OCI-M2 (cell line): Measurements from ENCODE around the gene NRP2.

ENCODE experiments used
- DNase-seq: peaks from one replicate; lab custom pipeline; 2025; ENCODE audit not compliant: unreplicated experiment; lab: John Stamatoyannopoulos, UW

NRP2 gene

DNA sequence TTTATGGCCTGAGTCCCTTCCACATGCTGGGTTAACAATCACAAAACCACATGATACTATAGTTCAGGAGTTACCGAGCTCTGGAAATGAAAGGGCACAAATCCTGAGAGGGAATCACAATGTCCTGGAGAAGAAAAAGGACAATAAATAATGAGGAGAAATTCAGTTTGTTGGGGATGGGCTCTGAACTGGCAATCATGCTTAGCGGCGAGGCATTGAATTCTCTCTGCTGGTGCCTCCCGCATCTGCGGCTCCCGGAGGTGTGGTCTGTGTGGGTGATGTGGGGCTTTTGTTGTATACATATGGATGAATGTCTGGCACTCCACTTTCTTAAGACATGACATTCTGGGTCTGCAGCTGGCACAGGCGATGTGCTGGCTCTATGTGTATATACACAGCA, 46.1 kb downstream of the NRP2 start:
- no peak for DNase-seq

DNA sequence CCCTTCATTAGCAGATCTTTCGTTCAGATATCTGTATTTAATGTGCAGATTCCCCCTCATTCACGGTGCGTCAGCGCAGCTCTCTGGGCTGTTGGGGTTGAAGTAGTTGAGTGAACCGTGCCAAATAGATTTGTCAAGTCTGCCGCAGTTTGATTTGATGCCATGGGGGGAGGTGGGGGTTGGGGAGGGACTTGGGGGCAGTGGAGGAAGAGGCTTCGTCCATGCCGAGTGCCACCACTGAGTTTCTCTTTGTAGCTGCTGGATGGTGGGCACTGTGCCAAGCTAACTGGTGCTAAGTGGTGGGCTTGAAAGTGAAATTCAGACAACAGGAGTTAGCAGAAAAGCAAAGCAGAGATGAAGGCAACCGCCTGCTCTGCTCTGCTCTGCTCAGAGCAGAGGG, 47.9 kb downstream of the NRP2 start:
- no peak for DNase-seq

DNA sequence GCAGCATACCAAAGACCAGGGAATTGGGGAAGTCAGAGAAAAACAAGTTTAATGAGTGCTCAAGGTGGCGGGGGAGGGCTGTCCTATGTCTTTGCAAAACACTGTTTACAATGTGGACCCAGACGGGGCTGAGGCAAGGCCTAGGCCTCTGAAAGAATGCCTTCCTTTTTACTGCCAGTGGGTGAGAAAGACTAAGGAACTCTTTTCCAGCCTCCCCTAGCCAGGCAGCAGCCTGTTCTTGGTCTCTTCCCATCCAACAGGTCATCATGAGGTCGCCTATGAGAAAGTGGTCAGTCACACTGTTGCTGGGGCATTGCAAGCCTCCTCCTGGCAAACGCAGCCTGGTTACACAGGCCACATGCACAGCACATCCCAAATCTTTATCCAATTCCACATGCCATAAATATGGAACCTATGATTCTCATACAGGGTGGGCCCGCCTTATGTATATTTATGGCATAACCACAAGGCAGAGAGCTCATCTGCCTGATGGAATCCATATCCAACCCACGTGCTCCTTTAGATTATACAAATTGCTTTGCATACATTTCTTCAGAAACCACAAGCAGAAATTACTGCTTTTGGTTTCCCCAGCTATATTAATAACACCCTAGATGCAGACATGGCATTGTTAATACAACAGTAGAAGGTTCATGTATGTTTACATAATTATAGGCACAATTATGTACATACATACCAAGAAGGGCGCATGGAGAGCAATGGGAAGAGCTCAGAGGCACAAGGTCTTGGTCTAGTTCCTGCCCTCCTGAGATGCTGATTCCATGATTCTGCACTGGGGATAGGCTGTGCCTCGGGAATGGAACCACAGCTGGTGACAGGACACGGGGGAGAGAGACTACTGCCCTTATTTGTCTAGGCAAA, 48.6 kb downstream of the NRP2 start:
- no peak for DNase-seq

DNA sequence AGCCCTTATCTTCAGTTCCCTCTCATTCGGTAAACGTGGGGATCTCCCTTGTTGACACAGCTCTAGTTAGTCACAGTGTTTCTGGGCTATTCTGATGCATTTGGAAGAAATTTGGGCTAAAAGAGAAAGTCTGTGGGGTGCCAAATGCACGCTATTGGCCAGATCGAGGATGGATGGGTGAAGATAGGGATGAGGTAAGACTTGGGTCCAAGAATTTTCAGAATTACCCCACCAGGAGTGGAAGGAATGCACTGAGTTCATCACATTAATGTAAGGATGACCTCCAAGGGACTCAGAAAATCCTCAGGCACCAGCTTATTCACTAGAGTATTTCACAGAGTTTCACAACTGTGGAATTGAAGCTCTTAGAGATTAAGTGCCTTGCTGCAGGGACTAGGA, 49.3 kb downstream of the NRP2 start:
- no peak for DNase-seq

DNA sequence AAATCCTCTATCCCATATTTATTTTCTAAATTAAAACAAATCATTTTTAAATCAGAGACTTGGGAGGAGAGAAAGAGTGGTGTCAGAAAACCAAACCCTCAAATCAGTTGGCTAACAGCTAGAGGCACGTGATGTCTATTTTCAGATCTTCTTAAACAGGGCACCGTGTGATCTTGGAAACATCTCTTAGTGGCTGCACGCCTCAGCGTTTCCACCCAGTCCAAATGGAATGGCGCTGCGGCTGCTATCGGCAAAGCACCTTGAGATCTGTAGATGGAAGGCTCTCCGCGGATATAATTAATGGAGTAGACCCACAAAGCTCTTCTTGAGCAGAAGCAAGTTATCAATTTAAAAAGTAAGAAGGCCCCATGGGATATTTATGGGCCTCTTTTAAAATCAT, 50.0 kb downstream of the NRP2 start:
- DNase-seq, result no peak

DNA sequence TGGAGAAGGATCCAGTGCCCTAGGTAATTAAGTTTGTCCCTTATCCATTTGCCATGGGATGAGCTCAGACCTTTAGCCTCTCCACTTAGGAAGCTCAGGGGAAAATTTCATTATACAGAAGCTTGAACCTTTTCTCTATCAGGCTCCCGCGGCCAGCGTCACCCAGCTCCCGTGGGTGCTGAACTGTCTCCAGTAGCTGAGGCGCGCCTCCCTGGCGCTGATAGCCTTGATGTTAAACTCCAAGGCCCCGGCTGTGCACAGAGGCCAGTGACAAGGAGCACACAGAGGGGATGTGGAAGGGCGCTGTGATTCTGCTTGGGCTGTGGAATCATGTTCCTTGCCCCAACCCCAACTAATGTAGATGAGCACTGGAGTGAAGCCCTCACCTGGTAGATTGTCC, 50.8 kb downstream of the NRP2 start:
- DNase-seq, result no peak

DNA sequence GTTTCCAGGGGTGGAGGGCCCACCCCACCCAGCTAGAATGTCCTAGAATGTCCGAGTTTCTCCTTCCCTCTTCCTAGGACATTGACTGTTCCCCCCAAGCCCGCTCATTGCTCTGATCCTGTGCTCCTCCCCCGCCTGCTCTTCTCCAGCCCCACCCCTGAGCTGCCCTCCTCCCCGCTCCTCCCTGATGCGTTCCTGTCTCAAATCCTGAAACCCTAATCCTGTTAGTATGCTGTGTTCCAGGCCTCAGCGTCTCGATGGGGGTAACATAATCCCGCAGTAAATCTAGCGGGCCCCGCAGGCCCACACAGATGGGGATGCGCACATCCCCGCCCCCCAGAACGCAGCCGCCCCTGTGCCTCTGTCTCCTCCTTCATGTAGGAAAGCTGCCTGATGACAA, 51.3 kb downstream of the NRP2 start:
- no peak for DNase-seq

DNA sequence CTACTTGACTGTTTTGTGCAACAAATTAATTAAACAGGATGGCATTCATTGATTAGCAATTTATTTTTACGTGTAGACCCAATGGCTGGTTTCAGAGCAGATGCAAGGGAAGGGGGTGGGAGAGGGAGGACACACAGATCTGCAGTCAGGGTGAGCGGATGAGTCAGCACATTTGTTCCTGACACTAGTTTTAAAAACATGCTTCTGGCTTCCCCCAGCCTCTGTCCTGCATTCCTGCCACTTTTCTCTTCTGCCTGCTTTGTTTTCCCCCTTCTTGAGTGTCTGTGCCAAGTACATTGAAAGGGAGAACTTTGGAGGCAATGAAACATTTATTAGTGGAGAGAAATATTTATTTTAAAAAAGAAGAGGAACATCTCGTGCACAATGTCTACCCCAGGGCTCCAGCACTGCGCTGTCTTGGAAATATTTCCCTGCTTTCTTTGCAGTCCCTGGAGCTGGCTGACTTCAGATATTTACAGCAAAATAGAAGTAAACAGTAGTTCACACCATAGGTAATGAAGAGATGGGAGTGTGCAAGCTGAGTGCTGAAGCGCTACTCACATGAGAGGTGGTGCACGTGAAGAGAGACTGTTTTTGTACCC, 52.2 kb downstream of the NRP2 start:
- no peak for DNase-seq

DNA sequence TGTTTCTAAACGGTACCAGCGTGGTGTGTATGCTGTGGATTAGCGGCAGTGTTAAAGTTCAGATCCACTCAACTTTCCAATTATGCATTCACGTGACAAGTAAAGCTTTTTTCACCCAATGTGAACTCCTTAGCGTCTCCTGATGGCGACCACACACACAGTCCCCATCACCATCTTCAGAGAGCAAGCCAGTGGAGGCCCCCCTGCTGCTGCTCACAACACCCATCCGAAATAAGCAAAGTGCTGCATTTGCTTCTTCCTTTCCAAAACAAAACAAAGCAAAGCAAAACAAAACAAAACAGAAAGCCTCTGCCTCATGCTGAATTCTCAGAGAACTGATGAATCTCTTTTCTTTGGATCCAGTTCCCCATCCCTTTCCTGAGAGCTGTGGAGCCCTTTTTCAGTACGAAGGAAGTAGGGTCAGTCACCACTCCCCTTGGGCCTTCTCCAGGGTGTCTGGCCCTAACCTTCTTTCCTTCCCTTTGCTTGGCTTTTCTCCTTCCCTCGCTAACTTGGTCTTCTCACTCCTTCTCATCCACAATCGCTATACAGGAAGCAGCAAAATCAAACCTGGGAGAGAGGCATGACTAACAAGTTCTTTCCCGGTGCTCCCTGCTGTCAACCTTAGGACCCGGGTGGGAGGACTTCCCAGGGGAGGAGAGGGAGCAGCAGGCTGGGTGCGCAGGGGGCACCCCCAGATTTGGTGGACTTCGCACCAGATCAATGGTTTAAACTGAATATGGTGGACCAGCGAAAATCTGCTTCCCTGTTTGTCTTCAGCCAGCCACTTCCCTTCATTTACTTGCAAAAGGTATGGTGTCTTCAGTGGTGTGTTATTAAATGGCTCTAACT, 56.0 kb downstream of the NRP2 start:
- no peak for DNase-seq

DNA sequence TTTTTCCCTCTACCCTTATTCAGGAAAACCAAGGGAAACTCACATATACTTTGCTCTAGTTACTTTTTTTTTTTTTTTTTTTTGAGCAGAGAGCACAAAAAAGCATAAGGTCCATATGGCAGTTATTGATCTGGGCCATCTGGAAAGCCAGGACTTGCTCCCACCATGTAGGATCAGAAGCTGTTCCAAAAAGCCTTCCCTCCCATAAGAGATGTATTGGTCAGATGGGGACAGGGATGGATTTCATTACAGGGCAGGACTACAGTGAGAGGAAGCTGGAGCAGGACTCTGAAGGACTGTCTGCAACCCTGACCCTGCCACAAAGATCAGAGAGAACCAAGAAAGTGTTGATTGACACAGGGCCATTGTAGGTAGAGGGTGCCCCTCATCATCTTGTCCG, 57.3 kb downstream of the NRP2 start:
- no peak for DNase-seq

DNA sequence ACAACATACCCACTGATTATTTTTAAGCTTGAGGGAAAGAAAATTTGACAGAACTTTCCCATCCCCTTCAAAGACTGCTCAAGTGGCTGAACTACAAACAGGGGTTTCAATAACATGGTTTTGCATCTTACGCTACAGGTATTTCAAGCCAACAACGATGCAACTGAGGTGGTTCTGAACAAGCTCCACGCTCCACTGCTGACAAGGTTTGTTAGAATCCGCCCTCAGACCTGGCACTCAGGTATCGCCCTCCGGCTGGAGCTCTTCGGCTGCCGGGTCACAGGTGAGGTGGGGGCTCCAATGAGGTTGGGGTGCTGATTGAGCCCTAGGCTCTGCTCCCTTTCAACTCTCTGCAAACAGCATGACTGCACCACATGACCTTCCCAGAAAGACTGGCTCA, 58.1 kb downstream of the NRP2 start:
- DNase-seq, result no peak

DNA sequence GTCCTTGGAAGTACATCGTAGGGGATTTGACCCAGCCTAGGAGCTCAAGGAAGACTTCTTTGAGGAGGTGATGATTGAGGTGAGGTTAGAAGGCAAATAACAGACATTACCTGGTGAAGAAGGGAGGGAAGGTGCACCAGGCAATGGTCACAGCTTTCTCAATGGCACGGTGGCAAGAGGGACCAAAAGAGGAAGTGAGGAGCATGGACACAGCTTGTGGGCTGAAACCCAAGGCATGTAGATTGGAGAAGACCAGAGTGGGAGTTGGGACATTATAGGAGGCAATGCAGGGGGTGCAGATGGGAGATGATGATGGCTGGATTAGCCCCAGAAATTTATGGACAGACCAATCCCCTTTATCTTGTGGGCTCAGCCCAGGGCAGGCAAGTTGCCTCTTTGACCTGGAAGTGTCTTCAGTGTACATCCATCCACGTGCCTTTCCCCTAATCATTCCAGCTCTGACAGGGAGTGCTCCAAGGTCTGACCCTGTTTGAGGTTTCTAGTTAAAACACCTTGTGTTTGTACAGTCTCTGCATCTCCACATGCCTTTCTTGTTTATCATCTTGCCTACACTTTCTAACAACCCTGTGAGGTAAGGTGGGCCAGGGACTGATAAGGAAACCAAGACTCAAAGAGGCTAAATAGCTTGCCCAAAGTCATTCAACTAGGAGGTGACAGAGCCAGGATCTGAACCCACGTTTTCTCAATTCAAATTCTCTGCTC, 59.1 kb downstream of the NRP2 start:
- no peak for DNase-seq

DNA sequence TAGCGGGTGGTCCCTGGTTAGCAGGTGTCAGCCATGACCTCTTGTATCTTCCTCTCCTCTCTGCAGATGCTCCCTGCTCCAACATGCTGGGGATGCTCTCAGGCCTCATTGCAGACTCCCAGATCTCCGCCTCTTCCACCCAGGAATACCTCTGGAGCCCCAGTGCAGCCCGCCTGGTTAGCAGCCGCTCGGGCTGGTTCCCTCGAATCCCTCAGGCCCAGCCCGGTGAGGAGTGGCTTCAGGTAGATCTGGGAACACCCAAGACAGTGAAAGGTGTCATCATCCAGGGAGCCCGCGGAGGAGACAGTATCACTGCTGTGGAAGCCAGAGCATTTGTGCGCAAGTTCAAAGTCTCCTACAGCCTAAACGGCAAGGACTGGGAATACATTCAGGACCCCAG, 60.8 kb downstream of the NRP2 start:
- no peak for DNase-seq

DNA sequence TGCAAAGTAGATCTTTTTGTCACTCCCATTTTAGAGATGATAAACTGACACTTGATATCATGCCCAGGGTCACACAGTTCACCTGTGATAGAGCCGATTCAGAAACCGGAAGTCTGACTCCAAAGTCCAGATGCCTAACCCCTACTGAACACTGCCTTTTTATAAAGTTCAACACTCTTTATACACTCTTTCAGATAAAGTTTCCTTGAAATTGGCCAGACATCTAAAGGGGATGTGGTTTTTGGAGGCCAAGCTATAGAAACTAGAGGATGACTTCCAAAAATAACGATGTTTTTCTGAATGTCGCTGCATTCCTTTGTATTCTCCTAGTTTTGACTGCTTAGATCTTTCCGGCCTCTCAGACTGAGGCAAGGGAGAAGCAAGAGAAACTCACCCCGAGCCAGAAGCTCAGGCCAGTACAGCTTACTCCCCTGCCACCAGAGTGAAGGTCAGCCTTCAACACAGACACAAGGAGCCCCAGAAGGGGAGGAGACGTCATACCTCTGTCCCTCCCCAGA, 61.8 kb downstream of the NRP2 start:
- DNase-seq, result no peak

DNA sequence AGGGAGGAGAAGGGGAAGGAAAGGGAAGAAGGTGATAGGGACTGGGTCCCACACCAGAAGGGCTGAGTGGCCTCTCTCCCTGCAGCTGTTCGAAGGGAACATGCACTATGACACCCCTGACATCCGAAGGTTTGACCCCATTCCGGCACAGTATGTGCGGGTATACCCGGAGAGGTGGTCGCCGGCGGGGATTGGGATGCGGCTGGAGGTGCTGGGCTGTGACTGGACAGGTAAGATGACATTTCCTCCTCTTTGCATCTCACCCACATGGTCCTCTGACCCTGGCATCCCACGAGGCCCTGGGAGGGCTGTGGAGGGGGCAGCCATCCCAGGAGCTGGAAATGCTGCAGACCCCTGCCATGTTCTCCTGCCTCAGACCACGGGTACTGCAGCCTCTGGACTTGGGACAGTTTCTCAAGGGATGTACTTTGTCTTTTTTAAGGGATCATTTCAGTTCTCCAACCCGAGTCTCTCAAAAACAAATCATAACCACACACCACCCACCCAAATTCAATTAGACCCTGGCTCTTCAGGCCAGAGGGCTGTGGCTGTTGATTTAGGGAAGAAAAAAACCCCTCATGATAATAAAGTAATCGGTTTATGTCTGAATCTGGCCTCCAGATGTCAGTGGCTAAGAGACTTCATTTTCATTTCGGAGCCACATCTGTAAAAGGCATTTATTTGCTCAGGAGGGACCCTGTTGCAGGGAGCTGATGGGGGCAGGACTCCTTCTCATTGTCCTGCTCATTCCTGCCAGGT, 63.5 kb downstream of the NRP2 start:
- no peak for DNase-seq

DNA sequence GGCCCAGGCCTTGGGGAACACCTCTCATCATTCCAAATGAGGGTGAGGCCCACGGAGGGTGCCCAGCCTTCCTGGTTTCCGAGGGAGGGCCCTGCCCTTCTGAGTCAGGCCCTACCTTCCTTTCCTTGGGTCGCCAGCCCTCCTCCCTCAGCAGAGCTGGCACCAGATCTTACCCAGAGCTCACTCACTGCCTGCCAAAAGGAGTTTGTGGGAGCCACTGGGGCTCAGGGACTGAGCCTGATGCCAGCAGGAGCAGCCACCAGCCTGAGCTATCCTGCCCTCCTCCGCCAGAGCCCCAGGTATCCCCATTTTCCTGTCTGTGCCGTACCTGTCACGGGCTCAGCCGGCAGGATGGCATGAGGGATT, 64.1 kb downstream of the NRP2 start:
- DNase-seq, result no peak

DNA sequence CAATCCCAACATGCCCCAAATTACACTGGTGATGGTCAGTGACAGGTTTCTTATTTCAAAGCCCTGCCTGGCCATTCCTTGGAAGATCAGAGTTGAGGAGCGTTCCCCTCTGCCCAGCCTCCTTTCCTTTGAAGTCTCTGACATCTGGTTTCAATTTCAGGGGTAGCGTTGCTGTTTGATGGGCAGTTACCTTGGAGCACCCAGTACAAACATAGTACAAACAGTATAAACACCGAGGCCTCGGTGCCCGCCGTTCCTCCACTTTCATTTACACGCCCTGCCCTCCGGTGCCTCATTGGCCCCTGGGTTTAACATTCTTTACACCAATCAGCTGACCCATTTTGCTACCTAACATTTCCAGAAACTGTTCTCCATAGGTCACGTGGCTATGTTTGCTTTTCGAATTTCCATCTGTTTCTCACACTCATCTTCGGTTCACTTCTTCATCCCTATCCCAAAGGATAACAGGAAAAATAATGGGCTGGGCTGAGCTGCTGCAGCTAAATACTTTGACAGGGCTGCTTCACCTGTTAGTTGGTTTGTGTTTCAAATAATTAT, 65.6 kb downstream of the NRP2 start:
- no peak for DNase-seq

DNA sequence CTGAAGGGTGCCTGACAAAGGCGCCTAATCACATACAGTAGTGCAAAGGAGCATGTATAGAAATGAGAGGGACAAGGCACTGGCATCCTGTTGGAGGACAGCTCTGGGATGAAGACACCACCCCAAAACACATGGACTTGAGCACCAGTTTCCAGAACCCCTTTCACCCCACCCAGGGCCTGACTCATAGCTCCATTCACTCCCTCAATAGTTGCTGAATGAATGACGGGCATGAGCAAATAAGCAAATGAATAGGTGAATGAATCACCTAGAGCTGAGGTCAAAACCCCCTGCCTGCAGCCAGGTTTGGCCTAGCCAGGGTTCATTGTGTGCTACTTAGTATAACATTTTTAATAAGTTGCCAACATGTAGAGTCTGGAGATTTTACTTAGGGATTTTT, 66.3 kb downstream of the NRP2 start:
- no peak for DNase-seq

DNA sequence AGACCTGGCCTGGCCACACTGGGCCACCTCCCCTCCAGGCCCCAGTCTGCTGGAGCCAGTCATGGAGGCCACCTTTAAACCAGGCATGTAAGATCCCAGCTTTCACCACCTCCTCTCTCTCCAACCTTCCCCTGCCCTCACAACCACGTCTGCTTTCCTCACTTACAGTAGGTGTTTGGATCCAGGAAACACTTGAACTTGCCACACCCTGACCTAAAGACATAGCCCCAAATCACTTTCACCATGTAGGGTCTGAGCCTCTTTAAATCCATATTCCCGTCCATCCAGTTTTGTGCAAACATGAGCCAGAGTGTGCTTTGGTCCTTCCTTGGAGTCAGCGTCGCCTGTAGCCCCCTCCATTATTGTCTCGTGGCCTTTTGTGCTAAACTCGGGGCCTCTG, 66.8 kb downstream of the NRP2 start:
- no peak for DNase-seq

DNA sequence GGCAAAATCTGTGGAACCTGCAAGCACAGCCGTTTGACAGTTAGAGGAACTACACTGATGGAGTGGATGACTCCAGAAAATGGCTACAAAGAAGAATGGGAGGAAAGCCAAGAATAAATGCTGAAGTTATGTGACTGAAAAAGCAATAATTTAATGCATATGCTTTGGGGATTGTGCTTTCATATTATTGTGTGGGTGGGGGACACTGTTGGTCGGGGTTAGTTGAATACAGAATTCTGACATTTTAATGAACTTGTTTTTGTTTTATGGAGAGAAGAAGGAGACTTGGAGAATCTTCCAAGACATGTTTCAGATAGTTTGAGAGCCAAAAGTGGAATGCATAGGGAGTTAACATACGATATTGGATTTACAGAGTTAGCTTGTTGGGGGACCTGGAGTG, 68.5 kb downstream of the NRP2 start:
- no peak for DNase-seq
